GM20000 (cell line): ENCODE measurements around the gene KDM4B.

ENCODE experiments used
- DNase-seq: peaks from one replicate; pipeline ENCODE4 v3.0.0; 2012; ENCODE audit warnings: low spot score
- TF ChIP-seq, protein P1 (sequence below): IDR thresholded peaks from 2 replicates; pipeline ENCODE4 v1.5.1; 2012; ENCODE audit warnings: mild to moderate bottlenecking, control low read depth; ENCODE audit errors: extremely low read depth, missing control alignments

KDM4B gene

DNA sequence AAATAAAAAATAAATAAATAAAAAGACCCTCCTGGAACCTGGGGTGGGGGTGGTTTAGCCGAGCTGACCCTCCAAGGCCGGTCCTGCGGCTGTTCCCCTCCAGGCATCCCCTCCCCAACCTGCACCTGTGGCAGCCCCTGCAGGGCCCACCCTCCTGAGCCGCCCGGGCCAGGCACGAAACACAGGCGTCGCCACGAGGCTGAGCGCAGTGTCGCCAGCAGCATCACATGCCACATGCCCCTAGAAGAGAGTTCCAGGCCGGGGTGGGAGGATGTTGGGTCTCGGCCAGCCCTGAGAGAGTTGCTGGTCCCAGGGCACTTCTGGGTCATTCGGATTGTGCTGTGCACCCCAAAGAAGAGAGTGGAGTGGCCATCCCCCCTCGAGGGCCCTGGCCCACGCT is 82.0 kb downstream of the KDM4B start:
- DNase-seq: no peak

DNA sequence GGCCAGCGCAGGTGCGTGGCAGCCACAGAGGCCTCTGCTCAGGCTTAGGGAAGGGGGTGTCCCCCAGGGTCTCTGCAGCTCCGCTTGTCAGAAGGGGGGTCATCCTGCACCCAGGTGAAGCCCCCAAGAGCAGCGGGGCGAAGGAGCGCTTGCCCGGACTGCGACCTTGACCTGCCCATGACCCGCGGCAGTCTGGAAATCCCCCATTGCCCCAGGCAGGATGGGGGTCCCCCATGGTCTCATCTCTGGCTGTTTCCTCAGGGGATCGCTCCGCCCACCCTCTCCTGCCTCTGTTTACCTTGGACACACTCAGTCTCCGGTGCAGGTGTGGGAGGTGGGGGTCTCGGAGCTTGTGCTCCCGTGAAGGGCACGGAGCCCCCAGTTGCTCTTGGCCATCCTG is 82.7 kb downstream of the KDM4B start:
- DNase-seq: no peak
- TF ChIP-seq, protein P1, sequence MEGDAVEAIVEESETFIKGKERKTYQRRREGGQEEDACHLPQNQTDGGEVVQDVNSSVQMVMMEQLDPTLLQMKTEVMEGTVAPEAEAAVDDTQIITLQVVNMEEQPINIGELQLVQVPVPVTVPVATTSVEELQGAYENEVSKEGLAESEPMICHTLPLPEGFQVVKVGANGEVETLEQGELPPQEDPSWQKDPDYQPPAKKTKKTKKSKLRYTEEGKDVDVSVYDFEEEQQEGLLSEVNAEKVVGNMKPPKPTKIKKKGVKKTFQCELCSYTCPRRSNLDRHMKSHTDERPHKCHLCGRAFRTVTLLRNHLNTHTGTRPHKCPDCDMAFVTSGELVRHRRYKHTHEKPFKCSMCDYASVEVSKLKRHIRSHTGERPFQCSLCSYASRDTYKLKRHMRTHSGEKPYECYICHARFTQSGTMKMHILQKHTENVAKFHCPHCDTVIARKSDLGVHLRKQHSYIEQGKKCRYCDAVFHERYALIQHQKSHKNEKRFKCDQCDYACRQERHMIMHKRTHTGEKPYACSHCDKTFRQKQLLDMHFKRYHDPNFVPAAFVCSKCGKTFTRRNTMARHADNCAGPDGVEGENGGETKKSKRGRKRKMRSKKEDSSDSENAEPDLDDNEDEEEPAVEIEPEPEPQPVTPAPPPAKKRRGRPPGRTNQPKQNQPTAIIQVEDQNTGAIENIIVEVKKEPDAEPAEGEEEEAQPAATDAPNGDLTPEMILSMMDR: no peak

More for the DNA sequence above, 82.0 kb downstream of the KDM4B start:
- TF ChIP-seq, protein P1: no peak

DNA sequence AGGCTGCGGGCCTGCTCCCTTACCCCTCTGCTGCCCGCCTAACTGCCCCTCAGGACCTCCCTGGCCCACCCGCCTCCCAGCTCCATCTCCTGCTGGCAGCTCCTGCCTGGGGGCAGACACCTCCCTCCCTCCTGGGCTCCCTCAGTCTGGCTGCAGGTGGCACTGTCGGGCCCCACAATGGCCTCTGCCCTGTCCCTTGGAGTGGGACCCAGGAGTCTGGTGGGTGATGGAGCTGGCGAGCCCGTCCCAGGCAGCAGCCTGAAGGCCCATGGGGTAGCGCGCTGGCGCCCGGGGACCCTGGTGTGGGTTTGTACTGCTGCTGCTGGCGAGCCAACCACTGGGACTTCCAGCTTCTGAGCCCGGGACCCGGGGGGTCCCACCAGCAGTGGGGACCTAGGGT is 83.6 kb downstream of the KDM4B start:
- TF ChIP-seq, protein P1: no peak
- no peak for DNase-seq

GRCh38 chr19:5052945-5053485 is 84.1 kb downstream of the KDM4B start:
- TF ChIP-seq, protein P1: no peak

GRCh38 chr19:5053661-5054060 is 84.7 kb downstream of the KDM4B start:
- TF ChIP-seq, protein P1: no peak
- no peak for DNase-seq

More at GRCh38 chr19:5052945-5053485, 84.1 kb downstream of the KDM4B start:
- DNase-seq: no peak

DNA sequence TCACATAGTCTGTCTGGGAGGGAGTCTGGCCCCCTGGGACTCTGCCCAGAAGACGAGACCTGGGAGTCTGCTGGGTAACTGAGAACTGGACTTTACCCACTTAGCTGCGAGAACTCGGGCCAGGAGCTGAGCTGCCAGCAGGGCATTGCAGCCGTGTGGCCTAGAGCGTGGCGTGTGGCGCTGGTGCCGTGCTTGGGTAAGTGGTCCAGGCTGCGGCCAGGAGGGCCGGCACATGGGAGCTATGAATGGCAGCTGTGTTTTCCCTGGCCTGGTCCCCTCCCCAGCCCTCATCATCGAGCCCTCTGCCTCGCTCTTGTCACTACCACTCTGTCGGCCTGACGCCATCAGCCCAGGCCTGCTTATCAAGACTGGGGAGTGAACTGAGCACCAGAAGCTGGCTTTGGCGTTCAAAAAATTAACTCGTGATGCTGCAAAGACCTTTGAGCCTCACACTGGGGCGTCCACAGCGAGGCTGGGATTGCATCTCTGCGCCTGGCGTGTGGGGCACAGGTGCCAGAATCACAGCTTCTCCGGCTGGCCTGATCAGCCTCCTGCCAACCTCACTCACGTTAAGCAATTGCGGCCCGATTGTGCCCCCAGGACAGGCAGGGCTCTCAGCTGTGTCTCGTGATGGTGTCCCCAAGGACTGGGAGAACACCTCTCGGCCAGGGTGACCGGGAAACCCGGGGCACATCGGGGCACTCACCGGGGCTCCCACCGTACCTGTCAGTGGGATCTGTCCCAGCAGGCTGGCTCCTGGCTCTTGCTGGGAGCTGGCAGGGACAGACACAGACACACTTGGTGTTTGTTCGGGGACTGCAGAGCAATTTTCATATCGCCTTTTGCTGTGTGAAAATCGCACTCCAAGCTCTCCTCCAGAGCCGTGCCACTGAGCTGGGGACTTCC is 85.9 kb downstream of the KDM4B start:
- no peak for DNase-seq
- TF ChIP-seq, protein P1: no peak

GRCh38 chr19:5055457-5055776 is 86.5 kb downstream of the KDM4B start:
- TF ChIP-seq, protein P1: no peak
- no peak for DNase-seq
